ENCODE data around the gene PTPN7. TPM values are rescaled to one million over a fixed set of nuclear protein-coding genes. Genes with fewer than 3 reads are reported as not detected.

The PTPN7 gene
- total RNA-seq, 4 donors from 2014 or later: 0.78 to 2.0 (median 1.7) TPM

- H3K4me1 ChIP-seq: peaks cover 0 to 25% (median 2%) of the 10 kb centered on the region in 3 donors
- H3K27ac ChIP-seq: no peak overlapping the region
- no peak overlapping the region for H3K4me3 ChIP-seq
- TF ChIP-seq EP300 (IDR thresholded peaks at IDR 0.05) (no peak), CTCF (IDR thresholded peaks at IDR 0.05) (peak in 3 of 4 experiments; percentile 44 to 93 (median 64))
- no peaks in the 10 kb centered on the region for H3K36me3 ChIP-seq
- WGBS, 2 donors (ENCODE audit: low coverage in 1 of 2): 80% methylated on average over 1 to 6 of the region's 20 CpGs
- no peaks in the 10 kb centered on the region for H3K9me3 ChIP-seq
- ATAC-seq: peak; percentile 49
- peaks cover 77% of the 10 kb centered on the region for H3K27me3 ChIP-seq
Observed at GRCh38 chr1:202189001-202189790, 28.8 kb upstream of the PTPN7 start.

GRCh38 chr1:202187697-202188407, 27.4 kb upstream of the PTPN7 start:
- Histone ChIP-seq H3K4me1 (peaks cover 0 to 11% (median 2%) of the 10 kb centered on the region in 3 donors), H3K9me3 (no peaks in the 10 kb centered on the region), H3K4me3 (no peak overlapping the region), H3K27me3 (peaks cover 77% of the 10 kb centered on the region), H3K27ac (no peak overlapping the region), H3K36me3 (no peaks in the 10 kb centered on the region)
- TF ChIP-seq POLR2A (IDR thresholded peaks at IDR 0.05) (no peak), POLR2AphosphoS5 (IDR thresholded peaks at IDR 0.05) (no peak), CTCF (IDR thresholded peaks at IDR 0.05) (no peak), EP300 (IDR thresholded peaks at IDR 0.05) (no peak)
- 60 to 70% methylated on average over 1 to 2 of the region's 8 CpGs for WGBS, 2 donors (ENCODE audit: low coverage in 1 of 2)
- ATAC-seq: no peak

GRCh38 chr1:202187041-202187671, 26.8 kb upstream of the PTPN7 start:
- Histone ChIP-seq H3K36me3 (no peaks in the 10 kb centered on the region), H3K4me3 (no peak overlapping the region), H3K27ac (no peak overlapping the region), H3K27me3 (peaks cover 76% of the 10 kb centered on the region), H3K4me1 (peaks cover 0 to 8% (median 2%) of the 10 kb centered on the region in 3 donors), H3K9me3 (no peaks in the 10 kb centered on the region)
- ATAC-seq: no peak
- TF ChIP-seq POLR2AphosphoS5 (IDR thresholded peaks at IDR 0.05) (no peak), CTCF (IDR thresholded peaks at IDR 0.05) (no peak), EP300 (IDR thresholded peaks at IDR 0.05) (no peak), POLR2A (IDR thresholded peaks at IDR 0.05) (no peak)
- no CpG with 5 or more reads among the region's 8 CpGs for whole genome bisulfite sequencing, 2 donors (ENCODE audit: low coverage in 1 of 2)

GRCh38 chr1:202186327-202186726, 25.9 kb upstream of the PTPN7 start:
- Histone ChIP-seq H3K27ac (no peak overlapping the region), H3K4me3 (no peak overlapping the region), H3K9me3 (no peaks in the 10 kb centered on the region), H3K27me3 (peaks cover 83% of the 10 kb centered on the region), H3K36me3 (no peaks in the 10 kb centered on the region), H3K4me1 (peaks cover 0 to 8% (median 2%) of the 10 kb centered on the region in 3 donors)
- 86 to 100% methylated on average over 1 to 2 of the region's 7 CpGs for WGBS, 2 donors (ENCODE audit: low coverage in 1 of 2)
- TF ChIP-seq POLR2A (IDR thresholded peaks at IDR 0.05) (no peak), EP300 (IDR thresholded peaks at IDR 0.05) (no peak), POLR2AphosphoS5 (IDR thresholded peaks at IDR 0.05) (no peak), CTCF (IDR thresholded peaks at IDR 0.05) (no peak)
- ATAC-seq: no peak

Data from gastroesophageal sphincter (tissue), 4 donors.